K562 (cell line): ENCODE results near the gene DPP8.

ENCODE experiments used
- CREM ChIP-seq: IDR thresholded peaks from 2 replicates; pipeline ENCODE4 v1.6.1; 2014; ENCODE audit warnings: antibody characterized with exemption, low read depth
- CTCF ChIP-seq, 3 experiments: IDR thresholded peaks in 2 of 3; conservative IDR thresholded peaks in 1 of 3; 2 replicates each; pipeline ENCODE4 v1.5.1; 2011 to 2012; ENCODE audit warnings: low read length in 3 of 3, mild to moderate bottlenecking in 3 of 3, control low read depth in 2 of 3, improper control_type of control experiment in 1 of 3, inconsistent platforms in 1 of 3, low read depth in 1 of 3, mixed read lengths in 1 of 3, moderate library complexity in 1 of 3; ENCODE audit not compliant: insufficient read depth in 2 of 3
- MTF1 ChIP-seq: fragments of 250-450 bp; sonication (Bioruptor Pico); IDR thresholded peaks from 2 replicates; pipeline ENCODE4 v1.9.0; 2021; ENCODE audit warnings: moderate library complexity, mild to moderate bottlenecking, inconsistent platforms, borderline replicate concordance
- ZZZ3 ChIP-seq: fragments of 450-650 bp; IDR thresholded peaks from 2 replicates; pipeline ENCODE4 v1.6.1; 2016; ENCODE audit warnings: antibody characterized with exemption, mild to moderate bottlenecking, moderate library complexity

GRCh38 chr15:65547841-65548240 is 30.4 kb upstream of the DPP8 start:
- TF ChIP-seq CREM (no peak), CTCF (IDR thresholded peaks at IDR 0.05 in 2 of 3, conservative IDR thresholded peaks at IDR 0.05 in 1 of 3; ENCODE audit: insufficient read depth in 2 of 3, low read depth in 1 of 3, low read length in 3 of 3) (no peak), MTF1 (CRISPR knock-in tag) (no peak), ZZZ3 (no peak)
